HG03064 (cell line): ENCODE results near the gene ZNRD2.
A peak's percentile ranks its signal among the peaks of the same experiment; 100 is the strongest.
"Not testable (repeated sequence)": the region's sequence is repeated elsewhere in the genome, so short reads cannot be mapped to it uniquely, and the experiment has no call there.

ENCODE experiments used
- ATAC-seq: cut with Tn5 transposase; IDR thresholded peaks from one replicate; pipeline ENCODE4 v1.9.1; 2021; ENCODE audit warnings: low read depth; ENCODE audit not compliant: unreplicated experiment

The ZNRD2 gene

GRCh38 chr11:65569973-65570918 is at the start of gene ZNRD2:
Gene ZNRD2, plus strand, starts transcription at chr11:65570477. Its CDS starts 15 bp downstream, at chr11:65570492.
- ATAC-seq, result peak; percentile 46

- ATAC-seq, result not testable (repeated sequence)
These were observed 48.3 kb upstream of the ZNRD2 start for GRCh38 chr11:65521777-65522521.

GRCh38 chr11:65522718-65523630 is 47.3 kb upstream of the ZNRD2 start:
- not testable (repeated sequence) for ATAC-seq

- not testable (repeated sequence) for ATAC-seq
These were observed 46.7 kb upstream of the ZNRD2 start for GRCh38 chr11:65523631-65523968.

GRCh38 chr11:65524014-65524740 is 46.1 kb upstream of the ZNRD2 start:
- no peak for ATAC-seq

- no peak for ATAC-seq
These were observed 45.3 kb upstream of the ZNRD2 start, which contains the start of gene SCYL1 for GRCh38 chr11:65524741-65525545. Gene SCYL1, plus strand, starts transcription at chr11:65525083. Its CDS starts 71 bp downstream, at chr11:65525154.

- ATAC-seq, result no peak
These were observed 44.5 kb upstream of the ZNRD2 start for GRCh38 chr11:65525546-65526480.

- no peak for ATAC-seq
These were observed 43.5 kb upstream of the ZNRD2 start for GRCh38 chr11:65526744-65527143.

- no peak for ATAC-seq
These were observed 41.4 kb upstream of the ZNRD2 start for GRCh38 chr11:65528819-65529350.

GRCh38 chr11:65529475-65530156 is 40.7 kb upstream of the ZNRD2 start:
- no peak for ATAC-seq

- no peak for ATAC-seq
These were observed 40.1 kb upstream of the ZNRD2 start for GRCh38 chr11:65530157-65530496.

GRCh38 chr11:65532388-65533064 is 37.8 kb upstream of the ZNRD2 start:
- no peak for ATAC-seq

GRCh38 chr11:65535102-65535501 is 35.2 kb upstream of the ZNRD2 start:
- no peak for ATAC-seq

- ATAC-seq, result no peak
These were observed 33.6 kb upstream of the ZNRD2 start for GRCh38 chr11:65536412-65537295.

GRCh38 chr11:65537296-65537597 is 33.0 kb upstream of the ZNRD2 start:
- ATAC-seq, result no peak
